ENCODE measurements around the gene CXXC5.

- TF ChIP-seq EP300 (IDR thresholded peaks at IDR 0.05; ENCODE audit: borderline replicate concordance in 1 of 2, low read depth in 1 of 2, low read length in 1 of 2) (no peak), MAX (IDR thresholded peaks at IDR 0.05; ENCODE audit: low read depth) (no peak), CTCF (IDR thresholded peaks at IDR 0.05) (no peak)
Measured at GRCh38 chr5:139702548-139702947, 54.4 kb downstream of the CXXC5 start.
